Activated CD8-positive, alpha-beta T cell treated with anti-CD3 and anti-CD28 coated beads for 36 hours (primary cell): ENCODE data around the gene RTF2. TPM values are rescaled to one million over a fixed set of nuclear protein-coding genes. Genes with fewer than 3 reads are reported as not detected.
"Not testable (repeated sequence)": the region's sequence is repeated elsewhere in the genome, so short reads cannot be mapped to it uniquely, and the experiment has no call there.

Source experiments
- ATAC-seq: fragments of 200-7000 bp; cut with Tn5 transposase; one replicate; pipeline ENCODE4 v1.10.0; 2021; ENCODE audit warnings: mild to moderate bottlenecking, moderate library complexity
- CTCF ChIA-PET: fragments of 350-600 bp; sonication (Branson Sonifier 250); formaldehyde crosslinking; loops from one replicate; lab custom pipeline; 2021; ENCODE audit warnings: antibody characterized with exemption; lab: Charles Lee
- POLR2A ChIA-PET: fragments of 350-600 bp; sonication (Branson Sonifier 250); formaldehyde crosslinking; loops from one replicate; lab custom pipeline; 2021; ENCODE audit warnings: antibody characterized with exemption; lab: Charles Lee
- DNase-seq: peaks from one replicate; pipeline ENCODE4 v3.0.0-alpha.2; 2020
- H3K27ac Mint-ChIP-seq: one replicate; pipeline ENCODE4 v1.8.0; 2021; ENCODE audit warnings: mild to moderate bottlenecking, mixed read lengths
- H3K27me3 Mint-ChIP-seq: one replicate; pipeline ENCODE4 v1.8.0; 2021; ENCODE audit warnings: mixed read lengths
- H3K36me3 Mint-ChIP-seq: one replicate; pipeline ENCODE4 v1.8.0; 2021; ENCODE audit warnings: low read depth, mixed read lengths
- H3K4me1 Mint-ChIP-seq: one replicate; pipeline ENCODE4 v1.8.0; 2021; ENCODE audit warnings: low read depth, mixed read lengths
- H3K4me3 Mint-ChIP-seq: one replicate; pipeline ENCODE4 v1.8.0; 2021; ENCODE audit warnings: mild to moderate bottlenecking, moderate library complexity, mixed read lengths
- H3K9me3 Mint-ChIP-seq: one replicate; pipeline ENCODE4 v1.8.0; 2021; ENCODE audit warnings: mixed read lengths
- CTCF ChIP-seq: fragments of 200-600 bp; IDR thresholded peaks from one replicate; pipeline ENCODE4 v1.8.0; 2022; ENCODE audit warnings: antibody characterized with exemption, mild to moderate bottlenecking
- intact Hi-C: fragments of 100-400 bp; cut with micrococcal nuclease; formaldehyde crosslinking; loops from one replicate; pipeline ENCODE4 v1.10.0; 2022
- total RNA-seq, 2 experiments: library from RNA; stranded (reverse); gene quantifications; one replicate each; pipeline ENCODE4 v1.2.3, GENCODE V29; 2021

The RTF2 gene
- total RNA-seq, 2 experiments from 2014 or later, result 72.0 to 76.7 TPM

- ChIA-PET CTCF (no interaction called here), POLR2A (no interaction called here)
- no peak for ATAC-seq
- no peak for DNase-seq
- peaks cover 46% of the 10 kb centered on the region for H3K36me3 Mint-ChIP-seq
- no peaks in the 10 kb centered on the region for H3K27me3 Mint-ChIP-seq
- H3K27ac Mint-ChIP-seq, result no peak overlapping the region
- no peak for TF ChIP-seq CTCF
- intact Hi-C loops, result no loop called here
- H3K9me3 Mint-ChIP-seq, result peaks cover 21% of the 10 kb centered on the region
- H3K4me1 Mint-ChIP-seq, result no peaks in the 10 kb centered on the region
- H3K4me3 Mint-ChIP-seq, result no peak overlapping the region
Observed at GRCh38 chr20:56522311-56522710, 53.9 kb downstream of the RTF2 start.

GRCh38 chr20:56524444-56524843, 56.0 kb downstream of the RTF2 start, which contains the start of gene FAM209A:
TSS of gene FAM209A (plus strand) at chr20:56524744. CDS start at chr20:56524809, 65 bp downstream.
- DNase-seq, ATAC-seq, POLR2A ChIA-PET, H3K4me1 Mint-ChIP-seq, CTCF ChIA-PET, H3K27me3 Mint-ChIP-seq, H3K27ac Mint-ChIP-seq, intact Hi-C loops, H3K4me3 Mint-ChIP-seq: not testable (repeated sequence)
- H3K9me3 Mint-ChIP-seq, result peaks cover 13% of the 10 kb centered on the region
- H3K36me3 Mint-ChIP-seq, result peaks cover 26% of the 10 kb centered on the region

DNA sequence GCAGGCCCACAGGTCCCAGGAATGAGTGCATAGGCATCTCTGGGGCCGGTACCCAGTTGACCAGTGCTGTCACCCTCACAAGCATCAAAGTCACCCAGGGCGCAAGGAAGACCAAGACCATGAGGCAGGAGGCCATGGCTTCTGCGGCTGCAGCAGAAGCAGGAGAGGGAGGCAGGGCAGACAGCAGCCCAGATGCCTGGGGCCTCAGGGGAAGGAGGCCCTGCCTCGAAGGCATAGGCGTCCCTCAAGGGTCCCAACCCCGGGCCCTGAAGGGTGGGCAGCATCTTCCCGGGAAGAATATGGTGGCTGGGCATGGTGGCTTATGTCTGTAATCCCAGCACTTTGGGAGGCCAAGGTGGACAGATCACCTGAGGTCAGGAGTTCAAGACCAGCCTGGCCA, 59.1 kb downstream of the RTF2 start:
- DNase-seq (no peak), ATAC-seq (no peak)
- Mint-ChIP-seq H3K36me3 (no peaks in the 10 kb centered on the region), H3K9me3 (no peaks in the 10 kb centered on the region), H3K27me3 (no peaks in the 10 kb centered on the region), H3K4me1 (no peaks in the 10 kb centered on the region), H3K4me3 (no peak overlapping the region), H3K27ac (no peak overlapping the region)
- ChIA-PET POLR2A (no interaction called here), CTCF (no interaction called here)
- no peak for TF ChIP-seq CTCF
- intact Hi-C loops, result no loop called here

- H3K4me1 Mint-ChIP-seq, H3K27me3 Mint-ChIP-seq, CTCF ChIA-PET, H3K36me3 Mint-ChIP-seq, H3K9me3 Mint-ChIP-seq, ATAC-seq, intact Hi-C loops, DNase-seq, H3K27ac Mint-ChIP-seq, H3K4me3 Mint-ChIP-seq, POLR2A ChIA-PET: not testable (repeated sequence)
Observed at GRCh38 chr20:56532946-56533345, 64.5 kb downstream of the RTF2 start, which contains the start of gene FAM209B. TSS of gene FAM209B (plus strand) at chr20:56533246. CDS start at chr20:56533342, 96 bp downstream.

GRCh38 chr20:56537997-56538396, 69.6 kb downstream of the RTF2 start:
- DNase-seq (no peak), ATAC-seq (no peak)
- Mint-ChIP-seq H3K9me3 (no peaks in the 10 kb centered on the region), H3K27ac (no peak overlapping the region), H3K27me3 (no peaks in the 10 kb centered on the region), H3K36me3 (no peaks in the 10 kb centered on the region), H3K4me3 (no peak overlapping the region), H3K4me1 (no peaks in the 10 kb centered on the region)
- ChIA-PET CTCF (interaction anchor here (0.8 to 1.9 kb wide), 2 partner anchors 13 to 140 kb away, joined by 3 to 8 read pairs; no protein-coding TSS in a partner anchor), POLR2A (no interaction called here)
- intact Hi-C loops, result no loop called here
- TF ChIP-seq CTCF, result no peak

GRCh38 chr20:56540415-56540814, 72.0 kb downstream of the RTF2 start:
- intact Hi-C loops, result no loop called here
- DNase-seq, result no peak
- H3K36me3 Mint-ChIP-seq, result no peaks in the 10 kb centered on the region
- POLR2A ChIA-PET, result no interaction called here
- no peaks in the 10 kb centered on the region for H3K27me3 Mint-ChIP-seq
- H3K27ac Mint-ChIP-seq, result no peak overlapping the region
- CTCF ChIA-PET, result interaction anchor here (2.4 kb wide), 1 partner anchor 10 kb away, joined by 12 read pairs; no protein-coding TSS in a partner anchor
- no peaks in the 10 kb centered on the region for H3K9me3 Mint-ChIP-seq
- H3K4me3 Mint-ChIP-seq, result no peak overlapping the region
- no peak for TF ChIP-seq CTCF
- no peak for ATAC-seq
- no peaks in the 10 kb centered on the region for H3K4me1 Mint-ChIP-seq
